Medulla oblongata (tissue), 1 donor: ENCODE measurements around the gene MRFAP1L1.
A peak's percentile ranks its signal among the peaks of the same experiment; 100 is the strongest.
"Not testable (repeated sequence)": the region's sequence is repeated elsewhere in the genome, so short reads cannot be mapped to it uniquely, and the experiment has no call there.

ENCODE experiments used
- DNase-seq: peaks from one replicate; pipeline ENCODE4 v3.0.0-alpha.2; 2015; ENCODE audit errors: extremely low spot score

The MRFAP1L1 gene

DNA sequence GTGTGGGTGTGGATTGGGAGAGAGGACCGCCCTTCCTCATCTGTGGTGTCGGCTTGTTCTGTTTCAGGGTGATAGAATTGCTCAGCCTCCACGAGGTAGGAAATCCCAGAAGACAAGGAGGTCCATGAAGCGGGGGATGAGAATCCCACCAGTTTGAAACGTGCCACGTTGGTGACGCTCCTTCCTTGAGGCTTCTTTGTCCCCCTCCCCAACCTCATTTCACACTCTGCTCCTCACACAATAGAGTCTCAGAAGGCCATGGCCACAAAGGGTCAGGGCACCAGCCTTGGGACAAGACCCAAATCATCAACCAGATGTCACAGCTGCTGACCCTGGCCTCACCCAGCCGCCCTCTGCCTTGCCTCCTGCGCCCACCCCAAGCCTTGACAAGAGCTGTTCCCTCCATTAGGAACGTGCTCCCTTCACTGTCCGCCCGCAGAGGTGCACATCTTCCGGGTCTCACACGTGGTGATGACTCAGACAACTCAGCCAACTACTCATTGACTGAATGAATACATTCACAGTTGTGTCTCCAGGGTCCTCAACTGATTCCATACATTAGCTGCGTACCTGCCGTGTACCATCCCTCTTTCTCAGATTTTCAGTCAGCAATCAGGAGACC is 24.6 kb upstream of the MRFAP1L1 start:
- no peak for DNase-seq

DNA sequence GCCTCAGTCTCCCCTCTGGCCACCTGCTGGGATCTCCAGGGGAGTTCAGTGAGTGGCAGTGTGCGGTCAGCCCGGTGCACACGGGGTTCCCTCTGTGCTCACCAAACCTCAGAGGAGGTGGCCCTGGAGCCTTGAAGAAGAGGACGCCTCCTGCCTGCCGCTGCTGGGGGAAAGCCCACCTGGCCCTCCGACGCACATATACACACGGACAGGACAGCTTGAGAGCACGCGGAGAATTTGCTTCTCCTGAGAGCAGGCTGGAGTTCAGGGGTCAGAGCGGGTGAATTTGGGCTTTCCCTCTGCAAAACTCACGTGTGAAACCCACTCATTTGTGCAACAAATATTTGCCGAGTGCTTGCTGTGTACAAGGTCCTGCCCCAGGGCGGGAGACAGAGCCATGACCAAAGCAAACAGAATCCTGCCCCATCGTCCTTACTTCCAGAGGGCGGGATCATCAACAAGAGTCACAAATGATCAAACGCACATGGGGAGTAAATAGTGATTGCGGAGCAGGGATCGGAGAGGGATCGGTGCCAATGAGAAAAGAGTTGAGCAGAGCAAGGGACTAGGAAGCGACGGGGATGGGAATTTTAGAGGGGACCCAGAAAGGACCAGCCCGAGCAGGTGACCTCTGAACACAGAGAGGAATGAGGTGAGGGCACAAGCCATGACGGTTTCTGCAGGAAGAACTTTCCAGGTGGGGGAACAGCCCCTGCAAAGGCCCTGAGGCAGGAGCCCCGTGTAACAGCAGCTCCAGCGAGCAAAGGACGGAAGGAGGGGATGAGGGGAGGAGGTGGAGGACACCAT is 23.9 kb upstream of the MRFAP1L1 start:
- DNase-seq: no peak

DNA sequence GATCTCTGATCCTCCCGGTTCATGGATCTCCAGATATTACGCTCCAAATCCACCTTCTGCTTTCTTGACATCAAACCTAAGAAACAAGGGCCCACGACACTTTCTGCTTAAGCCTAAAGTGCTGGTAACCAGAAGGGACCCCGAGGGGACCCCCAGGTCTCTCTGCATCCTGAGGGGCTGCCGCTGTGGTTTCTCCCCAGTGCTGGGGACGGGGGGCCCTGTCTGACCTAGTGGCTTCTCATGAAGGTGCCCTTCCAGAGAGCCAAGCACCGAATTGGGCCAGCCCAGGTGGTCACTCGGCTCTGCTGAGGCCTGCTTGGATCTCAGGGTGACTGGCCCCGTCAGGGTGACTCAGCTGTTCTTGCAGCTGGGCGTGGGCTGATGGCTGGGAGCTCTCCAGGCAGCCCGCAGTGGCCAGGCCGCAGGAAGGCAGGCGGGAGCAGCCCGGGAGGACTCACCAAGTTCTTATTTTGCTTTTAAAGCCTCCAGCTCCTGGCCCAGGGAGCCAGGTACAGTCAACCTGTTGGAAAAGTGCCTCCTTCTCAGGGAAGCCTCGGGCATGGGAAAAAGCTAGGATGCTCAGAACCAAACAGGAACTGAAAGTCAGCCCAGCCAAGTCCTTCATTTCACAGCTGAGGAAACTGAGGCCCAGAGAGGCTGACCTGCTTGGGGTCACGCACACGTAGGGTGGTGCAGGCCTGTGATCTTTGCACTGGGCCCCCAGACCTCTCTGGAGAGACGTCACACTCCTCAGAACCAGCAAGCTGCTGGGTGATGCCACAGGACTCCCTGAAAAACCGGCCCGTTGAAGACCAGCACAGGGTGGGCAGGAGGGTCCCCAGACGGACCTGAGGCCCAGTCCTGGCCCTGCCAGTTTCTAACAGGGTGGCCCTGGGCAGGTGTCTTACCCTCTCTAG is 23.0 kb upstream of the MRFAP1L1 start:
- peak; percentile 71 for DNase-seq

DNA sequence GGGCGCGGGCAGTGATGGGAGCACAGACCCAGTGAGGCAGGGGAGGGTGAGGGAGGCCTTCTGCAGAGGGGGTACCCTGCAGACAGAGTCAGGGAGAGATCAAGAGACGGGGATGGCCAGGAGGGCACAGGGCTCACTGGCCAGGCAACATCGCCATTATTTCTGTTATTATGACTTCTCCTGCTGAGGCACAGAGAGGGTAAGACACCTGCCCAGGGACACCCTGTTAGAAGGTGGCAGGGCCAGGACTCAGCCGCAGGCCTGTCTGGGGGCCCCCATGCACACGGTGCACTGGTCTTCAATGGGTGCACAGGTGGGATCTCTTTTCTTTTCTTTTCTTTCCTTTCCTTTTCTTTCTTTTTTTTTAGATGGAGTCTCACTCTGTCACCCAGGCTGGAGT is 22.1 kb upstream of the MRFAP1L1 start:
- no peak for DNase-seq

DNA sequence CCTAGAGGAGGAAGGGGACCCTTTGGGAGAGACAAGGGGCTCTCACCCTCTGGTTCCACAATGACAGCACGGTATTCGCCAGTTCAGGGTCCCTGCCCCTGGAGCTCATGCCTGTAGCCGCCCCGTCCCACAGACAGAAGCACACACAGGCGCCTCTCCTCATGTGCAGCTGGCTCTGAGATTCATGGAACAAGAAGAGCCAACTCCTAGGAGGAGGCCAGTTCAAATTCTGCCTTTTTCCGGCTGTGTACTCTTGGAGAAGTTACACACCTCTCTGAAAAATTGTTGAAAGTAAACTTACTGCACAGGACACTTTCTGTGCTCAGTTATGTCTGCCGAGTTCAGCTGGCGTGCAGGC is 21.6 kb upstream of the MRFAP1L1 start:
- DNase-seq: no peak

DNA sequence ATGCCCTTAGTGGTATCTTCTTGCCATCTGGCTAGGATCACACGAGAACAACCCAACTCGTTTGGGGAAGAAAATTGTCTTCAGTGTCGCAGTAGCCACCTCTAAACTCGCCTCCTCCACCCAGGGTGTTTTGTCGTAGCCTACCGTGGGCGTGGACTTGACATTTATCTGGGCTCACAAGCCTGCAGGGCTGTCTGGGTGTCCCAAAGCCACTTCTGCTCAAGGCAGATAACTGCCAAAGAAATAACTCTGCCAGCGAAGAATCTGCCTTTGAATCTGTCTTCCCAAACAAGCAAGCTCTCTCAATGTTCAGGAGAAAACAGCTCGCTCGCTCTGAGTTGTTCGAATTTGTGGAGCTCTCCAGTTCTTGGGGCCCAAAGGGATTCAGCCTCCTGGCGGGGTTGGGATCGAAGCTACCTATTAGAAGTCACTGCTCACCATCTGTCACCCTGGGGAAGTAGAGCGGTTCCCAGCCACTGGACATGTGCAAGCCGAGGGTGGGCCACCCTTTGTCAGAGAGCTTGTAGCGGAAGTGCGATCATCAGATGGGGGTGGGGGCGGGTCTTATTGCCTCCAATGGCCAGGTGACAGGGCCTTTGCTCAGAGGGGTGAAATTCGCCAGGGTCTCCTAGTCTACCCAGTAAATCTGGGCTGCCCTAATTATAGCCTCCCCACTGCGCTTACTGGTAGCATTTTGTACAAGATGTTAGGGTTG is 21.1 kb upstream of the MRFAP1L1 start:
- DNase-seq: no peak

DNA sequence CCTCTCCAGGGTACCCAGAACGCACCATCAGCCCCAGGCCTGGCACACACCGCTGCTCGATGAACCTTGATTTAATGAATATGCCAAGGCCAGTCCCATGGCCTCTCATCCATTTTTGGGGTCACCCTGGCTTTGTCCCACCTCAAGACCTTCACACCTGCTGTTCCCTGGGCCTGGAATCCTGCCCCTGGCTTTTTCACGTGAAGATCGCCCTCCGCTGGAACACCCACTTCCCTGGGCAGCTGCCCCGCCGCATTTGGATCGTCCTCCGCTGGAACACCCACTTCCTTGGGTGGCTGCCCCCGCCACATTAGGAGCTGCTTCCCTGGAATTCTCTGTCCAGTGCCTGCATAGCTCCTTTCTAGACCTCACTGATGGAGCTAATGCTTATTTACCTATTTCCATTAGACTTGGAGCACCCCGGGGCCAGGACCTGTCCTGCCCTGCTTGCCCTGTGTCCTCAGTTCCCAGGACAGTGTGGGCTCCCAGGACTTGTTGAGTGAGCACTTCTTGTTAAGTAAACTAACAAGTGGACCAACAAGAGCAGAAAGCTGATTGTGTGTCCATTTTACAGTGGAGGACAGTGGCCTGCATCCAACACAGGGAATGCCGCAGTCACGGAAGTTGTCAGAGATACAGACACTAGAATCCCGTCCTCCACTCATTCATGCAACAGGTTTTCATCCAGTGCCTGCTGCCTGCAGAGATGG is 18.8 kb upstream of the MRFAP1L1 start:
- no peak for DNase-seq

DNA sequence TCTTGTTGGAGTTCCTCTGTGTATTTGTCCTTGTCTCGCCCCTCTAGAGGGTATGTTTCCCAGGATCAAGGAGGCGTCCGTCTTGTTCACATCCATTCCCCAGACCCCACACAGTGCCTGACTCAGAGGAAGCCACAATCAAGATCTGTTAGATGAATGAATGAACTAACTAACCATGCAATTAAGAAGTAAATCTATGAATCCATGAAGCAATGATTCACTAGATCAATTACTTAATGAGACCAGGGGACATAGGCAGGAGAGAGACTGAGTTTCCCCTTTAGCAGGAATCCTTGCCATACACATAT is 18.2 kb upstream of the MRFAP1L1 start:
- no peak for DNase-seq

DNA sequence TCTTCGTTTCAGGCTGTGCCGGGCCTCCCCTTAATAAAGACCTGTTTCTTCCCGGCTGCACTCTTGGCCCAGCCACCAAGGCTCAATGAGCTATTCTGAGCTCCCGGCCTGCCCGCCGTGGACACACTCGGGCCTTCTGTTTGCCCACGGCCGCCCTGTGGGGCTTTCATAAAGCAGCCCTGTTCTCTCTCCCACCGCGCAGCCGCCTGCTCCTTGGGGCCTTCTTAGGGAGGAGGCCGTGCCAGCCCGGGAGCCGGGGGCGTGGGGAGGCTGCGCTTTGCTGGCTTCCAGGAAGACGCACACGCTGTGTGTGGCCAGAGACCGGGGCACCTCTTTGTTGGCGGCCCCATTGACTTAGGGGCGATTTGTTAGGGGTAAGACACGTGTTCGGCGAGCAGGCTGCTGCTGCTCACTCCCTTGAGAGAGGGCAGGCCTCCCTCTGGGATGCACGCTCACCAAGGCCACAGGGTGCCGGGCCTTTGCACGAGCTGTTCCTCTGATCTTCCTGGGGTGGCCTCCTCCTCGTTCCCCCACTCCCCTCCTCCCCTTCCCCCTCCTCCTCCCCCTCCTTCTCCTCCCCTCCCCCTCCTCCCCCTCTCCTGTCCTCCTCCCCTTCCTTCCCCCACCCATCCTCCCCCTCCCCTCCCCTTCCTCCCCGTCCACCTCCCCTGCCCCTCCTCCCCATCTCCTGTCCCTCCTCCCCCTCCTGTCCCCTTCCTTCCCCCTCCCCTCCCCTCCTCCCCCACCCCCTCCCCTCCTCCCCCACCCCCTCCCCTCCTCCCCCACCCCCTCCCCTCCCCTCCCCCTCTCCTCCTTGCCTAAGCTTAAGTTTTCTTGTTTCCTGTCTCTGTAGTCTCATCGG is 17.6 kb upstream of the MRFAP1L1 start:
- DNase-seq: peak; percentile 93

DNA sequence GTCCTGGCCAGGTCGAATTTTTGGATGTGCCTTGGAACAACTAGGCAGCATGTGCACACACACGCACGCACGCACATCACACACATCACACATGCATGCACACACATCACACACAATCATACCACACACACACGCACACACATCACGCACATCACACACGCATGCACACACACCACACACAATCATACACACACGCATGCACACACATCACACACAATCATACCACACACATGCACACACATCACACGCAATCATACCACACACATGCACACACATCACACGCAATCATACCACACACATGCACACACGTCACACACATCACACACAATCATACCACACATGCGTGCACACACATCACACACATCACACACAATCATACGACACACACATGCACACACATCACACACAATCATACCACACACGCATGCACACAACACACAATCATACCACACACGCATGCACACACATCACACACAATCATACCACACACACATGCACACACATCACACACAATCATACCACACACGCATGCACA is 15.8 kb upstream of the MRFAP1L1 start:
- not testable (repeated sequence) for DNase-seq

DNA sequence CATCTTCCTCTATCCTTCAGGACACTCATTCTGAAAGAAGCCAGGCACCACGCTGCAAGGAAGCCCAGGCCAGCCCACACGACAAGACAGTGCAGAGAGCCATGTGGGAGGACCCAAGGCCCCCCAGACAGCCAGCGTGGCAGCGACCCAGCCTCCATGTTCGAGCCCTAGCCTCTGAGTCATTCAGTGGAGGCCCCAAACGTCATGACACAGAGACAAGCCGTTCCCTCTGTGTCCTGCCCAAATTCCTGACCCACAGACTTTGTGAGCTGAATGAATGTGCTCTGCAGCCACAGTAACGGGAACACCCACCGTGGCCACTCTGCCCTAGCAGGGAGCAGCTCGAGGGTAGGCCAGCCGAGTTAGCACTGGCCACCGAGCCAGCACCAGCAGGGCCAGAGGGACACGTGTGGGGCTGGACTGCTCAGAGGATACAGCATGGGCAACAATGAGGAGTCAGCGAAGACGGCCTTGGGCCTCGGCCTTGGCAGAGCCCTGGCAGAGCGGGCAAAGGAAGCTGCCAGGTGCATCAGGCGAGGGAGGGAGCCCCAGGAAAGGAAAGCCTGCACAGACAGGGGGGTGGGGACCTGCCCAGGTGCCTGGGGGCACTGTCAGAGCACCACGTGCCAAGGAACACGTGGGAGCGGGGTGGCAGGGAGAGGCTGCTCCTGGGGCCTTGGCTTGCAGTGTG is 14.9 kb upstream of the MRFAP1L1 start:
- no peak for DNase-seq

DNA sequence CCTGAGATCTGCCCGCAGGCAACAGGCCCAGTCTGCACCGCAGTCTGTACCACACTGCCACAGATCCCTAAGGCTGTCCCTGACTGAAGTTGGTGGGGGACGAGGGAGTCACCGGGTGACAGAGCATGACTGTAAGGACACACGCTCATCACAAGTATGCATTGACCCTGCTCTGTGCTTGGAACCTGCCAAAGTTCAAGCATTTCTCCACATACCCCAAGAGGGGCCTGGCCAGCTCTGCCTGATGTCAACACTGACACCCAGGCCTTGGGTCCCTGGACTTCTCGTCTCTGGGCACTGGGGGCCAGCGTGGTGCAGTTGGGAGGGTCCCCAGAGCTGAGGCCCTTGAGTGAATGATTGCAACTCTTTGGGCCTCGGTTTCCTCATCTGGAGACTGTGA is 14.2 kb upstream of the MRFAP1L1 start:
- no peak for DNase-seq

DNA sequence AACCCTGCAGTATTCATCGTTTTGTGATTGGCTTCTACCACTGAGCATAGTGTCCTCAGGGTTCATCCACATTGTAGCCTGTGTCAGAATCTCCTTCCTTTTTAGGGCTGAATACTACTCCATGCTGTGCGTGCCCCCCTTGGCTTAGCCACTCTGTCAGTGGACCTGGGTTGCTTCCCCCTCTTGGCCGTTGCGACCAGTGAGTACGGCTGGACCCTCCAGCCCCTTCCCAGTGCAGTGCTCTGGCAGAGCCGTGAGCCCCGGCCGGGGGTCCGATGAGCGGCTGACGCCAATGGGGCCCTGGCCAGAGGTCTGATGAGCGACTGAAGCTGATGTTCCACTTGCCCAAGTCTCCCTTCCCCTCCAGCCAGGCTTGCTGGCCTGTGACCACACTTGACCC is 13.2 kb upstream of the MRFAP1L1 start:
- DNase-seq: no peak

DNA sequence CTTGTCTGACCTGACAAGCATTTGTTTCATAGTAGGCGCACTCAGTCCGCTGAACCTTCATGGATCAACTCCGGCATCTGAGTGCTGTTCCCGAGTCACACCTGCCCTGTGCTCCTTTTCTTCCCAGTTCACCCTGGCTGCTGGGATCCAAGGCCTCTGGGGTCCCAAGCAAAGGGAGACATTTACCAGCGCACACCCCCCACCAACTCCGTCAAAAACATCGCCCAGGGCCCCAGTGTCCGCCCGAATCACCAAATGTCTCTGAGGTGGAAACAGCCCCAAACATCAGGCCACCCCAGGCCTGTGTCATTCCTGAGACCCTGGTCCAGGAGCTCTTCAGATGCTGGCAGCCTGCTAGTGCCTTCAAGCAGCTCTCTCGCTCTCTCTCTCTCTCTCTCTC is 11.5 kb upstream of the MRFAP1L1 start:
- DNase-seq: no peak

DNA sequence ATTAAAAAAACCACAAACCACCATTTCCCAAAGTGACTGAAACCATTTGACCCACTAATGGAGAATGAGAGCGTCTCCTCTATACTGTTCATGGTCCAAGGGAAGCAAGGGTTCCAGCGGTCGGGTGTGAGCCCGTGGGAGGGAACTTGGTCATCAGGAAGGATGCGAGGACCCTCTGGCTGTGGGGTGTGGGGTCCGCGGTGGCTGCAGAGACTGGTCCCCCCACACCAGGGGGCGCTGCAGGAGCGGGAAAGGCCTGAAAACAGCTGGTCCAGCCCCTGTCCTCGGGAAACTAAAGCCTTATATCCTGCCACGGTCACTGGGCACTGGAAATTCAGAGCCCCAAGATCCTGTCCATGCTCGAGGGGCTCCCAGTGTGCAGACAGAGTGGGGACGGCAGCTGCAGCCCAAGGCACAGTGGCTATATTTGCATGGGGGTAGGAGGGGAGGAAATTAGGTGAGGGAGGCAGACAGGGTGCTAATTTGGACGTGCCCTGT is 10.6 kb upstream of the MRFAP1L1 start:
- DNase-seq: peak; percentile 92

DNA sequence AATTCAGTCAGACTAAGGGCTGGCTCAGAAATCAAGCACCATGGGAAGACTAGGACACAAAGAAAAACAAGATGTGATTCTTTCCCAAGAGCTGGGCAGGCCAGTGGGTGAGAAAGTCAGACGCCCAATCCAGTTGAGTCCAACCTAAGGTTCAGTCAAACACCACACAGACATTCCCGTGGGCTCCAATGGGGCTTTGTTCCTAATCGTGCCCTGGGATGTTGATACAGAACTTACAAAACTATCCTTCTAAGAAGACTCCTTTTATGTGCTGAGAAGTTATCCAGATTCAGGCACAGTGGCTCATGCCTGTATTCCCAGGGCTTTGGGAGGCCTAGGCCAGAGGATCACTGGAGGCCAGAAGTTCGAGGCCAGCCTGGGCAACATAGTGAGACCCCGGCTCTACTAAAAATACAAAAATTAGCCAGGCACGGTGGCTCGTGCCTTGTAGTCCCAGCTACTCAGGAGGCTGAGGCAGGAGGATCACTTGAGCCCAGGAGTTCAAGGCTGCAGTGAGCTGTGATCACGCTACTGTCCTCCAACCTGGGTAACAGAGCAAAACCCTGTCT is 10.0 kb upstream of the MRFAP1L1 start:
- no peak for DNase-seq

DNA sequence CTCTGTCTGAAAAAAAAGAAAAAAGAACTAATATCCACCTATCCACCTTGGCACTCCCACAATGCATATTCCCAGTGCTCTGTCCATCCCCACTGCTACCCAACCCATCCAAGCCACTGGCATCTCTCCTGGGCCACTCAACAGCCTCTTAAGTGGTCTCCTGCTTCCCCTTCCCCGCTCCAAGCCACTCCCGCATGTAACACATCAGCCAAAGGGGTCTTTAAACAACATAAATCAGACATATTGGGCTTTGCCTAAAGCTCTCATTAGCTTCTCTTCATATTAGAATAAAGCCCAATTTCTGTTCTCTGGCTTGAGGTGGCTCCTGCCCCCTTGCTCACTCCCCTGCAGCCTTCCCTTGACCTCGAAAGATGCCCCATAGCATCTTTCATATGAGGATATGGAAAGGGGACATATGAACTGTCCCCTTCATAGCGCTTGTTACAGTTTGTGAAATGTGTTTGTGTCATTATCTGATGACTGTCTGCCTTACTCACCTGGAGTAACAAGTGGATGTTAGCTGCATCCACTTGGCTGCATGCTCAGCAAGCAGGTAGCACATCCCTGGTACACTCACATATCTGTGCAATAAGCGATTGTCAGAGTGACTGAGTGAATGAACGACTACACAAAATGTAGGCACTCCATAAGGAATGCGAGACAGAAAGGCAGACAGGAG is 9.4 kb upstream of the MRFAP1L1 start:
- DNase-seq: no peak

DNA sequence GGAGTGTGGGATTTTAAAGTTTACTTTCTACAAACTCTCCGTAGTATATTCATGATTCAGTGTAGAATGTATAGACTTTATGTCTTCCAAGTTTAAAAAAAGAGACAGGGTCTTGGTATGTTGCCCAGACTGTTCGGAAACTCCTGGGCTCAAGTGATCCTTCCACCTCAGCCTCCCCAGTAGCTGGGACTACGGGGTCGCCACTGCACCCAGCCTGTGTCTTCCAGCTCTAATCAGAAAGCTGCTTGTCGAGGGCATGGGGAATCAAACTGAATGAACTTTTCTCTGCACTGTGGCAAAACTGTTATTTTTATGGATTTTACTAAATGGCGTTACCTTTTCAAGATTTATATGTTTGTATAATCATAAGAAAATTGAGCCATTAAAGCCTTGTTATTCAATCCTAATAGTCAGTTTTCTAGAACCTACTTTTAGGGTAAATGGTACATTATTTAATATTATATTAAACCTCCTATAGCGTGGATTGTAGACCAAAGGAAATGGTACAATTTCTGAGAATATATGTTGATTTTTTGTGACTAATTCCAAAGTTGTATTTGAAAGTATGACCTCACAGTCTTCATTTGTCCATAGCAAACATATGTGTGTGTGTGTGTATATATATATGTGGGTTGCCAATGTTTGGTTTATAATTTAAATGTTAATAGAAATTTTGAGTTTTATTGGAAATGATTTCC is 7.4 kb upstream of the MRFAP1L1 start:
- no peak for DNase-seq
